Ovary (tissue), 3 donors: Measurements from ENCODE around the gene MYD88.

Experiments used
- CTCF ChIP-seq, 3 donors: fragments of 450-650 bp in 2 of 3; fragments of 200-600 bp in 1 of 3; IDR thresholded peaks; one replicate each; pipeline versions ENCODE4 v1.5.1 to v1.8.0; 2016 to 2022; ENCODE audit warnings: antibody characterized with exemption in 3 of 3, mild to moderate bottlenecking in 1 of 3
- EP300 ChIP-seq: sonication (generic); formaldehyde crosslinking; IDR thresholded peaks from one replicate; pipeline ENCODE4 v1.6.1; 2017; ENCODE audit warnings: antibody characterized with exemption
- POLR2A ChIP-seq: fragments of 450-650 bp; IDR thresholded peaks from one replicate; pipeline ENCODE4 v1.6.1; 2017; ENCODE audit warnings: antibody characterized with exemption, mild to moderate bottlenecking, moderate library complexity
- donor health status: DM: no; HTN: no; CAD: no.

- TF ChIP-seq CTCF (IDR thresholded peaks at IDR 0.05) (no peak), EP300 (no peak), POLR2A (no peak)
Measured at GRCh38 chr3:38139652-38140051, 1.2 kb downstream of the MYD88 start.
